ENCODE data around the gene BCKDHA.

Gene BCKDHA

GRCh38 chr19:41397086-41398049 lies at the start of gene BCKDHA, which contains the start of gene EXOSC5:
BCKDHA (plus strand) TSS chr19:41397818; CDS start chr19:41397828, 10 bp downstream.
EXOSC5 (minus strand) TSS chr19:41397359; CDS start chr19:41397328, 31 bp downstream.
- peak; percentile 100 for DNase-seq (ENCODE audit: low read depth in 2 of 2)

- DNase-seq (ENCODE audit: low read depth in 2 of 2) = no peak
These were observed 46.8 kb upstream of the BCKDHA start for GRCh38 chr19:41350735-41351338.

- no peak for DNase-seq (ENCODE audit: low read depth in 2 of 2)
These were observed 46.0 kb upstream of the BCKDHA start for GRCh38 chr19:41351339-41352245.

- no peak for DNase-seq (ENCODE audit: low read depth in 2 of 2)
These were observed 45.4 kb upstream of the BCKDHA start for GRCh38 chr19:41352279-41352608.

GRCh38 chr19:41352609-41353465 lies 44.8 kb upstream of the BCKDHA start:
- DNase-seq (ENCODE audit: low read depth in 2 of 2) = no peak

GRCh38 chr19:41353466-41354342 lies 43.9 kb upstream of the BCKDHA start, which contains the start of gene TGFB1:
TGFB1 (minus strand) TSS chr19:41353922; CDS start chr19:41353044, 878 bp downstream.
- peak; percentile 77 to 78 for DNase-seq (ENCODE audit: low read depth in 2 of 2)

- DNase-seq (ENCODE audit: low read depth in 2 of 2) = no peak
These were observed 43.2 kb upstream of the BCKDHA start for GRCh38 chr19:41354343-41354953.

GRCh38 chr19:41355035-41355434 lies 42.6 kb upstream of the BCKDHA start:
- no peak for DNase-seq (ENCODE audit: low read depth in 2 of 2)

GRCh38 chr19:41355802-41356201 lies 41.8 kb upstream of the BCKDHA start:
- DNase-seq (ENCODE audit: low read depth in 2 of 2) = no peak

- DNase-seq (ENCODE audit: low read depth in 2 of 2) = no peak
These were observed 40.5 kb upstream of the BCKDHA start for GRCh38 chr19:41356984-41357739.

GRCh38 chr19:41357746-41358145 lies 39.9 kb upstream of the BCKDHA start:
- no peak for DNase-seq (ENCODE audit: low read depth in 2 of 2)

- DNase-seq (ENCODE audit: low read depth in 2 of 2) = no peak
These were observed 37.9 kb upstream of the BCKDHA start for GRCh38 chr19:41359741-41360140.

GRCh38 chr19:41362143-41362847 lies 35.3 kb upstream of the BCKDHA start:
- DNase-seq (ENCODE audit: low read depth in 2 of 2) = no peak

GRCh38 chr19:41363371-41363752 lies 34.3 kb upstream of the BCKDHA start:
- DNase-seq (ENCODE audit: low read depth in 2 of 2) = no peak

- DNase-seq (ENCODE audit: low read depth in 2 of 2) = peak; percentile 97
These were observed 33.7 kb upstream of the BCKDHA start, which contains the start of gene B9D2 for GRCh38 chr19:41363753-41364523. B9D2 (minus strand) TSS chr19:41364149; CDS start chr19:41363519, 630 bp downstream.

- DNase-seq (ENCODE audit: low read depth in 2 of 2) = no peak
These were observed 32.9 kb upstream of the BCKDHA start for GRCh38 chr19:41364524-41365391.

All from fibroblast of skin of left quadriceps (primary cell).